Body of pancreas (tissue), 4 donors: ENCODE results near the gene ANKRD28.

ENCODE experiments used
- CTCF ChIP-seq, 7 experiments: fragments of 450-650 bp in 4 of 7; fragments of 200-600 bp in 3 of 7; sonication (generic) in 3 of 7; IDR thresholded peaks; one replicate each; pipeline ENCODE4 v1.5.1; 2016 to 2019; ENCODE audit warnings: antibody characterized with exemption in 7 of 7
- POLR2A ChIP-seq, 3 donors: fragments of 450-650 bp; IDR thresholded peaks; one replicate each; pipeline ENCODE4 v1.6.1; 2016; ENCODE audit warnings: antibody characterized with exemption in 3 of 3, mild to moderate bottlenecking in 2 of 3

- TF ChIP-seq CTCF (IDR thresholded peaks at IDR 0.05) (no peak), POLR2A (IDR thresholded peaks at IDR 0.05) (no peak)
These were observed 116.1 kb downstream of the ANKRD28 start for GRCh38 chr3:15681668-15682067.
